K562 (cell line): ENCODE results near the gene RIMBP3C.

Experiments
- BRF1 ChIP-seq: IDR thresholded peaks from 3 replicates; pipeline ENCODE4 v1.6.1; 2011; ENCODE audit warnings: borderline replicate concordance, mild to moderate bottlenecking; ENCODE audit not compliant: insufficient read length; ENCODE audit errors: extremely low read depth
- CTCF ChIP-seq, 3 experiments: IDR thresholded peaks in 2 of 3; conservative IDR thresholded peaks in 1 of 3; 2 replicates each; pipeline ENCODE4 v1.5.1; 2011 to 2012; ENCODE audit warnings: low read length in 3 of 3, mild to moderate bottlenecking in 3 of 3, control low read depth in 2 of 3, improper control_type of control experiment in 1 of 3, inconsistent platforms in 1 of 3, low read depth in 1 of 3, mixed read lengths in 1 of 3, moderate library complexity in 1 of 3; ENCODE audit not compliant: insufficient read depth in 2 of 3
- ZNF431 ChIP-seq: sonication (generic); formaldehyde crosslinking; IDR thresholded peaks from 2 replicates; pipeline ENCODE4 v1.8.0; 2022; ENCODE audit warnings: mild to moderate bottlenecking, missing genetic modification reagents

- TF ChIP-seq BRF1: no peak
- no peak for TF ChIP-seq CTCF (IDR thresholded peaks at IDR 0.05 in 2 of 3, conservative IDR thresholded peaks at IDR 0.05 in 1 of 3; ENCODE audit: insufficient read depth in 2 of 3, low read depth in 1 of 3, low read length in 3 of 3)
- TF ChIP-seq ZNF431 (CRISPR knock-in tag): no peak
These were observed 40.4 kb upstream of the RIMBP3C start for GRCh38 chr22:21591695-21592094.
